PFSK-1 (cell line): Measurements from ENCODE around the gene AGO1.

Experiments
- FOXP2 ChIP-seq: optimal IDR thresholded peaks from 2 replicates; pipeline ENCODE3; 2011; ENCODE audit warnings: borderline replicate concordance, control low read depth, inconsistent platforms; ENCODE audit not compliant: insufficient read depth; ENCODE audit errors: extremely low read length, extremely low read depth
- POLR2AphosphoS5 ChIP-seq: IDR thresholded peaks from 2 replicates; pipeline ENCODE4 v1.6.1; 2012; ENCODE audit warnings: low read depth, mild to moderate bottlenecking, control low read depth, low read length, moderate library complexity
- REST ChIP-seq, 2 experiments: IDR thresholded peaks; 2 replicates each; pipeline versions ENCODE4 v1.6.1 to v1.8.0; 2011 to 2012; ENCODE audit warnings: low read depth in 2 of 2, low read length in 2 of 2, control low read depth in 1 of 2, inconsistent platforms in 1 of 2, mild to moderate bottlenecking in 1 of 2, moderate library complexity in 1 of 2; ENCODE audit not compliant: insufficient read depth in 1 of 2
- SIN3A ChIP-seq: IDR thresholded peaks from 2 replicates; pipeline ENCODE4 v1.6.1; 2012; ENCODE audit warnings: mild to moderate bottlenecking, low read length, moderate library complexity, borderline replicate concordance; ENCODE audit not compliant: insufficient read depth
- TAF1 ChIP-seq: IDR thresholded peaks from 2 replicates; pipeline ENCODE4 v1.6.1; 2012; ENCODE audit warnings: low read length, control low read depth, borderline replicate concordance; ENCODE audit not compliant: insufficient read depth

AGO1 gene

GRCh38 chr1:35929730-35930592 is 47.0 kb downstream of the AGO1 start:
- TF ChIP-seq TAF1 = no peak
- no peak for TF ChIP-seq POLR2AphosphoS5

GRCh38 chr1:35930593-35931445 is 47.8 kb downstream of the AGO1 start, which contains the start of gene AGO3:
Gene AGO3, plus strand, starts transcription at chr1:35931105. Its CDS starts 322 bp downstream, at chr1:35931427.
- TF ChIP-seq FOXP2 (peak; percentile 75), SIN3A (no peak), TAF1 (peak; percentile 54; the same call in 1 of the 2 replicates), REST (IDR thresholded peaks at IDR 0.05; ENCODE audit: insufficient read depth in 1 of 2, low read depth in 2 of 2, low read length in 2 of 2) (0 out of 4 replicates have a peak, but pooled peaks of 1 of the 2 experiments have one; percentile 16), POLR2AphosphoS5 (peak; percentile 76)

GRCh38 chr1:35931446-35932157 is 48.6 kb downstream of the AGO1 start:
- no peak for TF ChIP-seq REST (IDR thresholded peaks at IDR 0.05; ENCODE audit: insufficient read depth in 1 of 2, low read depth in 2 of 2, low read length in 2 of 2)
- no peak for TF ChIP-seq TAF1
- no peak for TF ChIP-seq SIN3A
- no peak for TF ChIP-seq POLR2AphosphoS5
- TF ChIP-seq FOXP2 = no peak

- no peak for TF ChIP-seq TAF1
- no peak for TF ChIP-seq POLR2AphosphoS5
- no peak for TF ChIP-seq FOXP2
- TF ChIP-seq REST (IDR thresholded peaks at IDR 0.05; ENCODE audit: insufficient read depth in 1 of 2, low read depth in 2 of 2, low read length in 2 of 2) = no peak
Measured at GRCh38 chr1:35932158-35932636, 49.2 kb downstream of the AGO1 start.

GRCh38 chr1:35932941-35933340 is 49.9 kb downstream of the AGO1 start:
- TF ChIP-seq POLR2AphosphoS5 = no peak
- TF ChIP-seq REST (IDR thresholded peaks at IDR 0.05; ENCODE audit: insufficient read depth in 1 of 2, low read depth in 2 of 2, low read length in 2 of 2) = no peak
- no peak for TF ChIP-seq TAF1
- TF ChIP-seq SIN3A = no peak
- TF ChIP-seq FOXP2 = no peak
